Activated CD8-positive, alpha-beta memory T cell treated with anti-CD3 and anti-CD28 coated beads for 36 hours (primary cell): ENCODE data around the gene WDR38. TPM values are rescaled to one million over a fixed set of nuclear protein-coding genes. Genes with fewer than 3 reads are reported as not detected.
"Not testable (repeated sequence)": the region's sequence is repeated elsewhere in the genome, so short reads cannot be mapped to it uniquely, and the experiment has no call there.

Source experiments
- CTCF ChIA-PET: fragments of 350-600 bp; sonication (Branson Sonifier 250); formaldehyde crosslinking; loops from one replicate; lab custom pipeline; 2021; ENCODE audit warnings: antibody characterized with exemption; lab: Charles Lee
- POLR2A ChIA-PET: fragments of 350-600 bp; sonication (Branson Sonifier 250); formaldehyde crosslinking; loops from one replicate; lab custom pipeline; 2021; ENCODE audit warnings: antibody characterized with exemption; lab: Charles Lee
- total RNA-seq, 2 experiments: library from RNA; stranded (reverse); gene quantifications; one replicate each; pipeline ENCODE4 v1.2.3, GENCODE V29; 2021

WDR38 gene
- total RNA-seq, 2 experiments from 2014 or later = not detected

DNA sequence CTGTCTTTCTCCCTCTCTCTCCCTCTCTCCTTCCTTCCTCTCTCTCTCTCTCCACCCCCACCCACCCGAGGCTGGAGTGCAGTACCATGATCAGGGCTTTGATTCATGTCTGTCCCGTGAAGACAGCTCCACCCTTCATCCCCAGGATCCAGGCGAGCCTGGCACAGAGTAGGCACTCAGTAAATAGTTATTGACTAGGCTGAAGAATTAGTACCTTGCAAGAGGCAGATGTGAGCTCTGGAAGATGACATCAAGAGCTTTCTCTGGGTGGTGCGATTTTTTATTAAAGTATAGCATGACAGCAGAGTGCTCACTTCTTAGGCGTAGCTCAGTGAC, 24.0 kb upstream of the WDR38 start:
- CTCF ChIA-PET = interaction anchor here (1.4 kb wide), 1 partner anchor 24 kb away, joined by 3 read pairs; the partner anchor contains the start of gene WDR38
- POLR2A ChIA-PET = no interaction called here

DNA sequence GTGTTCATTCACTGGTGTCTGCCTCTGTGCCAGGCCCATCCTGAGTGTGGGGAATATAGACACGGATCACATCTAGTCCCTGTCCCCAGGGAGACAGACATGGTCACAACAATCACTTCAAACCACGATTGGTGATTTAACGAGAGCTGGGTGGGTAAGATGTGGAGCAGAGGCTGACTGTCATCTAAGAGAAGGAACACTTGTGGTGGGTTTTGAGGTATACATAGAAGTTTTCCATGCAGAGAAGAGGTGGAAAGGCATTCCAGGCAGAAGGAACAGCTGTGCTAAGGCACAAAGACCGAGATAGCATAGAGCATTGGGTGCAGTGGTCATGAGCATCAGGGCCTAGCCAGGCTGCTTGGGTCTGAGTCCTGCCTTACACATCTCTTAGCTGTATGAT, 22.7 kb upstream of the WDR38 start:
- ChIA-PET POLR2A (no interaction called here), CTCF (interaction anchor here (0.6 kb wide), 1 partner anchor 464 kb away, joined by 3 read pairs; no protein-coding TSS in a partner anchor)

DNA sequence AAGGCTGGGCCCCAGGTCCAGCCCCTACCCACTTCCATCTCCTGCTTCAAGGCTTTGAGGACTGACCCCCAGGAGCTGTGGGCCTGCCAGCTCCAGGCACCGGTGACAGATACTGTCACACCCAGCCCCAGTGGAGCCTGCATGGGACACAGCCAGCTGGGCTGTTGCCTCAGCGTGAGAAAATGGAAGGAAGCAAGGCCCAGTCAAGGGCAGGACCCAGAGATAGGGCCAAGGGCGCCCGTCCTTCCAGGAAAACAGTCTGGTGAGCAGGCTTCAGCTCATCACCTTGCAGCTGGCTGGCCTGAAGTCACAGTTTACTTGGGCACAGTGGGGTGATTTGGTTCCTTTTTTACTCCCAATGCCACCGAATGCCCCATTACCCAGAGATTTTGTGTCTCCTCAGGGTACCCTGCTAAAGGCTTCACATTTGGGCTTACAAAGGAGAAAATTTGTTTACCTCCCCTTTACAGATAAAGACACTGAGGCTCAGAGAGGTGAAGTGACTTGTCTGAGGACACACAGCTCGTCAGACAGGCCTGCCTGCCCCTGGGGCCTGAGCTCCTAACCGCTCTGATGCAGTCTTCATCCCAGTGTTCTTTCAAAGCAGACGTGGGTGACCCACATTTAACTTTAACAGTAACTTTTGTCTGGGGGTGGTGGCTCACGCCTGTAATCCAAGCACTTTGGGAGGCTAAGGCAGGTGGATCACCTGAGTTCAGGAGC, 21.5 kb upstream of the WDR38 start:
- POLR2A ChIA-PET = no interaction called here
- CTCF ChIA-PET = no interaction called here

DNA sequence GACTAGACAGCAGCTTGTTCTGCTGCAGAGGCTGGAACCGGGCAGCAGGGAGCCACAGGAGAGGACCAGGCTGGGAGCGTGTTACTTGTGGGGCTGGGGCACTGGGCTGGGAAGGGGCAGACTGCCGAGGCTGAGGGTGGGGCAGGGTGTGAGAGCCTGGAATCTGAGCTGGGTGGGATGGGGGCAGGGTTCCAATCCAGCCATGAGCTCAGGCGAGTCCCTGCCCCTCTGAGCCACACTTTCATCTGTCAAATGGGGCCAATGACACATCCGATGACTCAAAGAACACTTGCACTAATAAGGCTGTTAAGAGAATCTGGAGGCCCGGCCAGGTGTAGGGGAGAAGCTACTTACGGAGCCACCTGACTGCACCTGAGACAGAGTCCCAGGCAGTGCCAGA, 18.7 kb upstream of the WDR38 start:
- ChIA-PET POLR2A (no interaction called here), CTCF (no interaction called here)

DNA sequence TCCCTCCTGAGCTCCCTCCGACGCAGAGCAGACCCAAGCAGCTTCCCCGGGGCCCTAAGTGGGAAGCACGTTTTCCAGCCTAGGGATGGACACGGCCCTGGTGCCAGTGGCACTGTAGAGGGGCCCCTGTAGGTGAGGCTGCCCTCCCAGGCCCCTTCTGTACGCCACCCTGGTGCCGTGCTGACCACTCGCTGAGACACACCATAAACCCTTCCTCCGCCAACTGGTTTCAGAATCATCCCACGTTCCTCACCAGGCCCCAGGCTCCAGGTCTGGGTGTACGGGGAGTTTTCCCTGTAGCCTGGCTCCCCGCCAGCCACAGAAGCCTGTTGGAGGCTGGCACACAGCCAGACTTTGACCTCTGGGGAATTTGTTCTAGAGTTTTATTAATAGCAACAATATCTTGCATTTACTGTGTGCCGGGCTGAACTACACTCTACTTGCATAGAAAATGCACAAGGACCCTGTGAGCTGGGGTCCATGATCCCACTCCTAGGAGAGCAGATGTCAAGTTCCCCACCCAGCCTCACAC, 18.2 kb upstream of the WDR38 start:
- ChIA-PET CTCF (interaction anchor here (0.6 kb wide), 1 partner anchor 249 kb away, joined by 9 read pairs; no protein-coding TSS in a partner anchor), POLR2A (no interaction called here)

DNA sequence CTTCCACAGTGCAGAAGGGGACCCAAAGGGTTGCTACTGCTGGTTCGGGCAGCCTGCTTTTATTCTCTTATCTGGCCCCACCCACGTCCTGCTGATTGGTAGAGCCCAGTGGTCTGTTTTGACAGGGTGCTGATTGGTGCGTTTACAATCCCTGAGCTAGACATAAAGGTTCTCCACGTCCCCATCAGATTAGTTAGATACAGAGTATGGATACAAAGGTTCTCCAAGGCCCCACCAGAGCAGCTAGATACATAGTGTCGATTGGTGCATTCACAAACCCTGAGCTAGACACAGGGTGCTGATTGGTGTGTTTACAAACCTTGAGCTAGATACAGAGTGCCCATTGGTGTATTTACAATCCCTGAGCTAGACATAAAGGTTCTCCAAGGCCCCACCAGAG, 15.1 kb upstream of the WDR38 start:
- CTCF ChIA-PET, POLR2A ChIA-PET: not testable (repeated sequence)

DNA sequence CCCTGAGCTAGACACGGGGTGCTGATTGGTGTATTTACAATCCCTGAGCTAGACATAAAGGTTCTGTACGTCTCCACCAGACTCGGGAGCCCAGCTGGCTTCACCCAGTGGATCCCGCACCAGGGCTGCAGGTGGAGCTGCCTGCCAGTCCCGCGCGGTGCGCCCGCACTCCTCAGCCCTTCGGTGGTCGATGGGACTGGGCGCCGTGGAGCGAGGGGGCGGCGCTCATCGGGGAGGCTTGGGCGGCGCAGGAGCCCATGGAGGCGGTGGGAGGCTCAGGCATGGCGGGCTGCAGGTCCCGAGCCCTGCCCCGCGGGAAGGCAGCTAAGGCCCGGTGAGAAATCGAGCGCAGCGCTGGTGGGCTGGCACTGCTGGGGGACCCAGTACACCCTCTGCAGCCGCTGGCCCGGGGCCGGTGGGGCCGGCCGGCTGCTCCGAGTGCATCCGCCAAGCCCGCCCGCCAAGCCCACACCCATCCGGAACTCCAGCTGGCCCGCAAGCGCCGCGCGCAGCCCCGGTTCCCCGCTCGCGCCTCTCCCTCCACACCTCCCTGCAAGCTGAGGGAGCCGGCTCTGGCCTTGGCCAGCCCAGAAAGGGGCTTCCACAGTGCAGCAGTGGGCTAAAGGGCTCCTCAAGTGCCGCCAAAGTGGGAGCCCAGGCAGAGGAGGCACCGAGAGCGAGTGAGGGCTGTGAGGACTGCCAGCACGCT, 14.5 kb upstream of the WDR38 start:
- POLR2A ChIA-PET = not testable (repeated sequence)
- CTCF ChIA-PET = interaction anchor here (4.1 kb wide), 1 partner anchor 14 kb away, joined by 21 read pairs; the partner anchor contains the start of gene WDR38

DNA sequence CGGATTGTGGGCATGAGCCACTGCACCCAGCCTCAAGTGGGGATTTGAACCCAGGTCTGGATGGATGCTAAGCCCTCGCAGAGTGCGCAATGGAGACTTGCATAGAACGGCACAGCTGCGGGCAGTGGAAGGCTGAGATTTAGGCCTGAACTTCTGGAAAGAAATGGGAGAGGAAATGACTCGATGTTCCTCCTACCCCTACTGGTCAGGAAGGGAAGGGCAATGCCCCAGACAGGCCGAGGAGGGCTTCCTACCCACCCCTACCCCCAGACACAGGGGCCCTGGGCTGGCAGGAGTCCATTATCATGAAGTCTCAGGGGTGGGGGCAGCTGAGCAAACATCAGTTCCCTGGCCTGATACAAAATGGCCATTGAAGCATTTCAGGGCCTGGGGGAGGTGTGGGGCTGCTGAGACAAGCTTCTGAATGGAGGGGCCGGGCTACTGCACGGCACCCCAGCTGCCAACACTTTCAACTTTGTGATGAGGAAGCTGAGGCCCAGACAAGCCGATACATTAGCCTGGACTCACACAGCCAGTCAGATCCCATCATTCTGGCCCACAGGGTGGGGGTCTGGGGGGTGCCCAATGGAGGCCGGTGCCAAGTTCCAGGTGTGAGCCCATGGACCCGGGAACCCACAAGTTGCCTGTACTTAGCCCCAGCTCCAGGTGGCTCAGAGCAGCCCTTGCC, 13.5 kb upstream of the WDR38 start:
- POLR2A ChIA-PET = no interaction called here
- CTCF ChIA-PET = interaction anchor here (4.1 kb wide), 1 partner anchor 13 kb away, joined by 21 read pairs; the partner anchor contains the start of gene WDR38

DNA sequence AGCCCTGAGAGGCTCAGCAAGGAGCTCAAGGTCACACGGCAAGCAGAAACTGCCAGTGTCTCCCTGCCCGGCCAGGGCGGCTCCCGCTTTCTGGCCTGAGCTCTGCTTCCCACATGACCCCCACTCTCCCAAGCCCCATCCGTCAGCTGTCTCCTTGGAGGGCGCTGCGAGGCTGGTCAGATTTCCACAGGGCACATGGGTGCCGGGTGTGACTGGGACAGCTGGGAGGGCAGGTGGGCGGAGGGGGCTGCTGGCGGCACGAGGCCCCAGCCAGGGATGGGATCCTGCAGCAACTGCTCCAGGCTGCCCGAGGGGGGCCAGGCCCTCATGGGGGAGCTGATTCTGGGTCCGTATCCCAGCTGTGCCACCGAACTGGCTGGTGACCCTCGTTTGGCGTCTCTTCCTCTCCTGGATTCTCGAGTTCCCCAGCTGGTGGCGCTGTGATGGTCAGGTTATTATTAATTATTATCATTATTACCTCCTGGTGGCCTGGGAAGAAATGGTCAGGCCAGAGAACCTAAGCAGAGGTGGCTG, 12.9 kb upstream of the WDR38 start:
- CTCF ChIA-PET = interaction anchor here (1.3 to 4.1 kb wide), 3 partner anchors 12 to 61 kb away, joined by 4 to 21 read pairs (median 6); partner anchors contain the start of gene WDR38
- POLR2A ChIA-PET = no interaction called here

DNA sequence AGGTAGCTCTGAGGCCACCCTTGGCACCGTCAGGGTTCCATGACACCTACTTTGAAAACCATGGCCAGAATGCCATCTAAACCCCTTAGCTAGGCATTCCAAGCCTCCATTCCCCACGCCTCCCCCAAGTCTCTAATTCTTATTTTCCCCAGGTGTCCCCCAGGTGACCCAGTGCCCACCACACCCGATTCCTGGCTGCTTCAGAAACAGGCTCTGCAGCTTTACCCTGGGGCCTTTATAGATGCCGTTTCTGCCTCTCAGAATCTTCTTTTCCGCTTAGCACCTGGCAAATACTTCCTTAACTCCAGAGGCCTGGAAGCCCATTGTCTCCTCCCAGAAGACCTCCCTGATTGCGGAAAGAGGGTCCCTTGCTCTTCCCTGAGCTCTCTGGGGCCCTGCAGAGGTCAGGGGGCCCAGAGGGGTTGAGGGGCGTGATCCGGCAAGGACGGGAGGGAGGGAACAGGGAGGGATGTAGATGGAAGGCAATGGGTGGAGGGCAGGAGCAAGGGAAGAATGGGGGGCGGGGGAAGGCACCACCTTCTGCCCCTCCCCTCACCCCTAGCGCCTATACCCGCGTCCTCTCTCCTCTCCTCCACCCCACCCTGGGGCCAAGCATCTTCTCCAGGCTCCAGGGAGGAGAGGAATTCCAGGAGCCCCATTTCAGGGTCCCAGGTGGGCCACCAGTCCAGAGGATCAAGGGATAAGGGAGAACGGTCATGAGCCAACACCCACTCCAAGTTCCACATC, 12.0 kb upstream of the WDR38 start:
- CTCF ChIA-PET = interaction anchor here (1.3 to 4.1 kb wide), 3 partner anchors 12 to 62 kb away, joined by 4 to 21 read pairs (median 6); partner anchors contain the start of gene WDR38

DNA sequence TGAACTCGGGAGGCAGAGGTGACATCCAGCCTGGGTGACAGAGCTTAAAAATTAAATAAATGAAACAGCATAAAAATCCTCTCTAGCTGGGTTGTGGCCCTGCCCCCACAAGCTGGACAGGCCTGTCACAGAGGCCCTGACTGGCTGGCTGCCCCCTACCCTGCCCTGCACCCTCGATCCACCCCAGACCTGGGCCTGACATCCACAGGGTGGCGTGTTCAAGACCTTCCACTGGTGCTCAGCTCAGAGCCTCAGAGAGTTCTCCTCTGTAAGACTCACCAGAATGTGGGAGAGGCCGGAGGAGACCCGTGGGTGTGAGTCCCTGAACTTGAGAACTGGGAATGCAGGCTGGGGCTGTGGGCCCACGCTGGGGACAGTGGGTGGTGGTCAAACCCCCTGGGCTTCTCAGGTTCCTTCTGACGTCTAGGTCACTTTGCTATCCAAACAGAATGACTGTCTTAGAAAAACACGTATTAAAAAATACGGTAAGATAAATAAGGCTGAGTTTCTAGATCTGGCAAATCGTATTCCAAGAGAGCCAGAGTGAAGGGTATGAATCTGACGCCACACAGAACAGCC, 9.7 kb upstream of the WDR38 start:
- POLR2A ChIA-PET = no interaction called here
- CTCF ChIA-PET = no interaction called here

More for the DNA sequence above, 12.0 kb upstream of the WDR38 start:
- POLR2A ChIA-PET = no interaction called here

DNA sequence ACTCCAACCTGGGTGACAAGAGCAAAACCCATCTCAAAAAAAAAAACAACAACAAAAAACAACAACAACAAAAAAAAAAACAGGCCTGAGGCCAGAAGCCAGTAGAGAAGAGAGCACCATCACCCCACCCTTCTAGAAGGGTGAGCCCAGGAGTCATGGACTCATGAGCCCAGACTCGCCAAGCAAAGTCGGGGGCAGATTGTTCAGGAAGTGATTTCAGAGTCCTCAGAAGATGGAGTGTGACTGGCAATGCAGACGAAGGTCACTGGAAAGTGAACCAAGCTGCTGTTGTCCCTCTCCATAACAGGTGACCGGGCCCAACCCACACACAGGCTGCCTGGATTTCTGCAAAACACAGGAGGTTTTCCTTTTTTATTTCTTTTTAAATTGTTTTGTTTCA, 9.0 kb upstream of the WDR38 start:
- CTCF ChIA-PET = interaction anchor here (19.3 kb wide), 1 partner anchor 70 kb away, joined by 346 read pairs; the partner anchor contains the start of genes NR6A1 and OLFML2A
- POLR2A ChIA-PET = no interaction called here

DNA sequence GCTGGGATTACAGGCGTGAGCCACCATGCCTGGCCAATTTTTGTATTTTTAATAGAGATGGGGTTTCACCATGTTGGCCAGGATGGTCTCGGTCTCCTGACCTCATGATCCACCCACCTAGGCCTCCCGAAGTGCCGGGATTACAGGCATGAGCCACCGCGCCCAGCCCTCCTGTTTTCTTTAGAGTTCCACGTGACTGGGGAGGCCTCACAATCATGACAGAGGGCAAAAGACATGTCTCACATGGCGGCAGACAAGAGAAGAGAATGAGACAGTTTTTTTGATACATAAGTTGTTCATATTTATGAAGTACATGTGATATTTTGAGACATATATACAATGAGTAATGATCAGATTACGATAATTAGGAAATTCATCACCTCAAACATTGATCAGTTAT, 6.8 kb upstream of the WDR38 start:
- CTCF ChIA-PET = interaction anchor here (0.9 to 19.3 kb wide), 2 partner anchors 10 to 72 kb away, joined by 3 to 346 read pairs; partner anchors contain the start of genes NR6A1 and OLFML2A
- POLR2A ChIA-PET = not testable (repeated sequence)

DNA sequence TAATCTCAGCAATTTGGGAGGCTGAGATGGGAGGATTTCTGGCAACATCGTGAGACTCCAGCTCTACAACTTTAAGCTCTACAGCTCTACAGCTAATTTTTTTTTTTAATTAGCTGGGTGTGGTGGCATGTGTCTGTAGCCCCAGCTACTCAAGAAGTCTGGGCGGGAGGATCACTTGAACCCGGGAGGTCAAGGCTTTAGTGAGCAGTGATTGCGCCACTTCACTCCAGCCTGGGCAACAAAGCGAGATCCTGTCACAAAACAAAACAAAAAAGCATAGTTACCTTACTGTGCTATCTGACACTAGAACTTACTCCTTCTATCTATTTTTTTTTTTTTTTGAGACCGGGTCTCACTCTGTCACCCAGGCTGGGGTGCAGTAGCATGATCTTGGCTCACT, 6.3 kb upstream of the WDR38 start:
- POLR2A ChIA-PET = no interaction called here

DNA sequence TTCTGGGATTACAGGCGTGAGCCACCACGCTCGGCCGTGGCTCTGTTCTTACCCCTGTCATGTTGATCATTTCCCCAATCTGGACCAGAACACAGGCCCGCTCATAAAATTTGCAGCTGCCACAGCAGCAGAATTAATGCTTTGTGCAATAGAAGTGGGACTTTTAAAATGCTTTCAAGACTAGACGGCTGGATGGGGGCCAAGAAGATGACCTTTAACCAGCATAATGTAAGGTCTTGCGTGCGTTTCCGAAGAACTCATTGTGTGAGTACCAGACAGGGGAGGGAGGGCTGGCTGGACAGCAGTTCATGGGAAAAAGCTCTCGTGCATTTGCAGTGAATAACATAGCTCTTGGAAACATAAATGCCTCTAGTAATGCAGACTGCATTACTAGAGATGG, 3.5 kb upstream of the WDR38 start:
- POLR2A ChIA-PET = no interaction called here
- CTCF ChIA-PET = interaction anchor here (19.3 kb wide), 1 partner anchor 75 kb away, joined by 346 read pairs; the partner anchor contains the start of genes NR6A1 and OLFML2A

More for the DNA sequence above, 6.3 kb upstream of the WDR38 start:
- CTCF ChIA-PET = interaction anchor here (0.9 to 19.3 kb wide), 2 partner anchors 9 to 73 kb away, joined by 3 to 346 read pairs; partner anchors contain the start of genes NR6A1 and OLFML2A

DNA sequence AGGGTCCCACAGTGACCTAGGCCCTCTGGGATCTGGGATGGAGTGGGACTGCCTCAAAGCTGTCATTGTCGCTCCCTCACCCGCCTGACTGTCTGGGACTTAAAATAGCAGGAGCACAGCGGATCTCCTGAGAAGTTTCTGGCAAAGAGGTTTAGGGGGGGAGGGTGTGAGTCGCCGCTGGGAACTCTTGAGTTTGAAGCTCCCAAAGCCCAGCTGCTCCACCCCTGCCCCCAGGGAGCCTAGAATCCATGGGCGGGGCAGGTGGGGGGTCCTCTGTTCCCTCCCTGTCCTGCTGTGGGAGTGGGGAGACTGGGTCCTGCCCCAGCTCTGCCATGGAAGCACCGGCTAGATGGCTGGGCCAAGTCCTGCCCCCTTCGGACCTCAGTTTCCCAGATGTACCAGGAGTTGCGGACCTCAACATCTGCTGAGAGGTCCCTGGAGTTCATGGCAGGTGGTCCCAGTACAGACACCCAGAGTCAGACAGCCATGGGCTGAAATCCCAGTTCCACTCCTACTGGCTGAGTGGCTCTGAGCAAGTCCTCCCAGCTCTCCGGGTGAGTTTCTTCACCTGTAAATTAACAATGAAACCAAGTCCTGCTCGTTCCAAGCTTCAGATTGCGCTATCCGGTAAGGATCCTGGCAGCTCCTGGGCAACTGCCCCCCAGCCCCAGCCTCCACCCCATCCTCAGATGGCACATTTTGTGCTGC, 985 bp upstream of the WDR38 start:
- ChIA-PET CTCF (interaction anchor here (0.7 to 19.3 kb wide), 19 partner anchors 10 to 386 kb away, joined by 3 to 346 read pairs (median 5); partner anchors contain the start of genes NR6A1 and OLFML2A), POLR2A (interaction anchor here (0.6 to 1.0 kb wide), 4 partner anchors 10 to 517 kb away, joined by 3 to 4 read pairs (median 4); partner anchors contain the start of genes ARPC5L and HSPA5)
